Lower leg skin (tissue), 3 donors: ENCODE results near the gene DMTF1.

ENCODE experiments used
- POLR2A ChIP-seq, 2 donors: fragments of 450-650 bp; IDR thresholded peaks; one replicate each; pipeline ENCODE4 v1.6.1; 2016 to 2017; ENCODE audit warnings: antibody characterized with exemption in 2 of 2, mild to moderate bottlenecking in 1 of 2, moderate library complexity in 1 of 2
- TF ChIP-seq, protein P1 (sequence below), 3 donors: fragments of 450-650 bp; IDR thresholded peaks; one replicate each; pipeline ENCODE4 v1.5.1; 2016; ENCODE audit warnings: antibody characterized with exemption in 3 of 3, mild to moderate bottlenecking in 3 of 3, moderate library complexity in 2 of 3

- no peak for TF ChIP-seq POLR2A (IDR thresholded peaks at IDR 0.05)
- TF ChIP-seq, protein P1, sequence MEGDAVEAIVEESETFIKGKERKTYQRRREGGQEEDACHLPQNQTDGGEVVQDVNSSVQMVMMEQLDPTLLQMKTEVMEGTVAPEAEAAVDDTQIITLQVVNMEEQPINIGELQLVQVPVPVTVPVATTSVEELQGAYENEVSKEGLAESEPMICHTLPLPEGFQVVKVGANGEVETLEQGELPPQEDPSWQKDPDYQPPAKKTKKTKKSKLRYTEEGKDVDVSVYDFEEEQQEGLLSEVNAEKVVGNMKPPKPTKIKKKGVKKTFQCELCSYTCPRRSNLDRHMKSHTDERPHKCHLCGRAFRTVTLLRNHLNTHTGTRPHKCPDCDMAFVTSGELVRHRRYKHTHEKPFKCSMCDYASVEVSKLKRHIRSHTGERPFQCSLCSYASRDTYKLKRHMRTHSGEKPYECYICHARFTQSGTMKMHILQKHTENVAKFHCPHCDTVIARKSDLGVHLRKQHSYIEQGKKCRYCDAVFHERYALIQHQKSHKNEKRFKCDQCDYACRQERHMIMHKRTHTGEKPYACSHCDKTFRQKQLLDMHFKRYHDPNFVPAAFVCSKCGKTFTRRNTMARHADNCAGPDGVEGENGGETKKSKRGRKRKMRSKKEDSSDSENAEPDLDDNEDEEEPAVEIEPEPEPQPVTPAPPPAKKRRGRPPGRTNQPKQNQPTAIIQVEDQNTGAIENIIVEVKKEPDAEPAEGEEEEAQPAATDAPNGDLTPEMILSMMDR (IDR thresholded peaks at IDR 0.05), result no peak
Measured at GRCh38 chr7:87223666-87224065, 71.4 kb downstream of the DMTF1 start.
